Bone marrow (tissue), 2 donors: ENCODE measurements around the gene TAL2.
"Not testable (repeated sequence)": the region's sequence is repeated elsewhere in the genome, so short reads cannot be mapped to it uniquely, and the experiment has no call there.

Source experiments
- DNase-seq, 2 donors: peaks; one replicate each; lab custom pipeline; 2025; lab: John Stamatoyannopoulos, UW

TAL2 gene

DNA sequence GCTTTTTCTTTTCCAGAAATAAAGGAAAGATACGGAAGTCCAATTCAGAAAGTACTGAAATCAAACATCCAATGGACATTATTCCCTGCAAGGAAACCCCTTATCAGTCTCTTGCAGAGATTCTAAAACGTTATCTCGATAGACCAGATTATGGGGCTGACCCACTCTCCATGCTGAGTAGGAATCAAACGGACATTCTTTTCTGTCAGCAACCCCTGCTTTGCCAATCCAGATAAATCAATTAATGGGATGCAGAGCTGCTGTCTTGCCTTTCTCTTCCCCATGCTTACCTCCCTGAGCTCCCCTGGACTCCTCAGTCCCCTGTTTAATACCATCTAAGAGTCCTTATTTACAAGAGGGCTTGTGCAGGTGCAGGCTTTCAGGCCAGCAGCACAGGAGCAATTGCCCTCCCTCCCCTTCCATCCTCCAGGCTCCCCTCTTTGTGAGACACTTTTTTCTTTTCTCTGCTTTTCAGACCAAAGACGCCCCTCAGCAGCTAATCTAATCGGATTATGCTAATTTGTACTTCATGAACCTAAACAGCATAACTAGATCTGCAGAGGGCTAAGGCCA, 14.2 kb downstream of the TAL2 start:
- no peak for DNase-seq

DNA sequence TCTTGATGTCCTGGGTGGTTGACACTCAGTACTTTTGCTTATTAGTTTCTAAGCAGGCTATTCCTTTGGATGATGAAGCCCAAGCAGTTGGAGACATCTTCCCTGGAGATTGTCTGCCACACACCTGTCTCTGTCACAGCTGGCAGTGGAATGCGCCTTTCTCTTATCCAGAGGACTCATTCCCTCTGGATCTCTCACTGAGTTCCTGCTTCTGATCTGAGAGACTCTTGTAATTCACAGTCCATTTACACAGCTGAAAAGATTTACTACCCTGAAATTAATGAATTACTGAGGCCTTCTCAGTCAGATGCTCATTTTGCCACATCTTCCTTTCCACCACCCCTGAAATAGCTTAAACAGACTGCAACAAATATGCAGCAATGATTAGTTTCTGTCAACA, 15.9 kb downstream of the TAL2 start:
- DNase-seq: no peak

DNA sequence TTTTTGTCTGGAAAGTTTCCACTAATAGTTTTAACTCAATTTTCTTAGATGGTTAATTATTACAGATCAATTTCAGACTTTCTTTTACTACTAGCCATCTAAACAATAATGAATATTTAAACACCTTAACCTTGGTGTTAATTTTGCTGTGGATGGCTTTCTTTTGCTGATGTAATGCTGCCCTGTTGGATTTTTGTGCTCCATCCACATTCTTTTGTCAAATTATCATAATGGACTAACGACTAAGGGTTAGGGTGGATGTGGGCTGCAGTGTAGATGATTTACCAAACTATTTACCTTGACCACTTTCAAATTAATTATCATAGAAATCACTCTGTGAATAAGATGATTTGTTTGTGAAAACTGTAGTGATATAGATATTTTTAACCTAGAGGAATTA, 16.5 kb downstream of the TAL2 start:
- DNase-seq: no peak

DNA sequence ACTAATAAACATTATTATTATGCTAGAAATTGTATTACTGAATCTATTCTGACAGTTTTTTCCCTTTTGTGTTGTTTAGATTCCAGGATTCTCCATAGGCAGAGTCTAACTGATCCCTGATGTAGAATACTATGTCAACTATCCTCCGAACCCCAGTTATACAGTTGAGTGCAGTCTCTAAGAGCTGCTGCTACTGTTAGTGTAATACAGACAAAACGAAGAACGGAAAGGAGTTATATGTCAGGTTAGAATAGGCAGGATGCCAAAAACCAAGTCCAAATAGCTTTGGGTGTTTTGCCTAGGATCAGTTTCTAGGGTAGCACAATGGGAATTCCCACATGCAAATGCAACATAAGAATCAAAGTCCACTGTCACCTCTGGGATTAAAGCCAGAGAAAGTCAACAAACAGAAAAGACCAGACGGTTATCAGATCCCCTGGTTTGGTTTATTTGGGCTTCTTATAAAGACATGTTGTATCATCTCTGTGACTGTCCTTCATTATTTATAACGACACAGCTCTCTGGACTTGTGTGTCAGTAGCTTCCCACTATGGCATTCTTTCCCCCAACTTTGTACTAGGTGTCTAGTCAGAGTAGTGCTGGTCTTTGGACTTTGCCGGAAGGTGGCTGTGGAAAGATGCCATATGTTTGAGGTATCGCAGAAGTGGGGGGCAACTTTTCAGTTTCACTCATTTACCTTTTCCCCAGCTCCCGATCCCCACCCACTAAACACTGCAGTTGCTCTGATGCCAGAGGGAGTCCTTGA, 17.2 kb downstream of the TAL2 start:
- no peak for DNase-seq

DNA sequence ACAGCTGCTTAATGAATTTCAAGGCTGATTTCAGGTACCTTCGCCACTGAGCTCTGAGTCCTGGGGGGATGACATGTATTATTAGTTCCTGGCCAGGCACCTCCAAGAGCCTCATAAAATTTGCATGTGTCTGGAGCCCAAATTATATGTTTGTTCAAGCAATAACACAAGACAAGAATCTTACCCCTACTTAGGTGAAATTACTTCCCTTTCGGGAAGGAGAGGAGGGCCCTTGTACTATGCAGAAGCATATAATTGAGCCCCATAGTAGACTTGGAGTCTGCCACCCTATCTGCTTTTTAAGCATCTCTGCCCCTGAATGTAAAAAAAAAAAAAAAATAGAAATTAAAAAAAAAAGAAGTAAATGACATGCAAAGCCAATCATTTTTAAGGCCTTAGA, 19.1 kb downstream of the TAL2 start:
- no peak for DNase-seq

DNA sequence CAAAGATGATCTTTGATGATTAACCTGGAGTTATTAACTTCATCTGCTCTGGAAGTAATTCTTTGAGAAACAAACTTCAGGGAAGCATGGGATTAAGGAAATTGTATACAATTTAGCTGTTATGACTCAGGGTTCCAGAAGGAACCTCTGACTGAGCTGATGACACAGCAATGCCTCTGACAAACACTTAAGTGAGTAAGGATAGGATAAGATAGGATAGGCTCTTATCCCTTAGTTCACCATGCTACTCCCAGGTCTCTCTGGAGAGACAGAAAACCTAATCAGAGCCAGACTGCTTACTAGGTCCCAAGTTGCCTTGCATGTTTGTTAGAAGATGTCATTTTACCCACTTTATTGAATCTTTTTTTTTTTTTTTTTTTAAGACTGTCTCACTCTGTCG, 19.5 kb downstream of the TAL2 start:
- no peak for DNase-seq

DNA sequence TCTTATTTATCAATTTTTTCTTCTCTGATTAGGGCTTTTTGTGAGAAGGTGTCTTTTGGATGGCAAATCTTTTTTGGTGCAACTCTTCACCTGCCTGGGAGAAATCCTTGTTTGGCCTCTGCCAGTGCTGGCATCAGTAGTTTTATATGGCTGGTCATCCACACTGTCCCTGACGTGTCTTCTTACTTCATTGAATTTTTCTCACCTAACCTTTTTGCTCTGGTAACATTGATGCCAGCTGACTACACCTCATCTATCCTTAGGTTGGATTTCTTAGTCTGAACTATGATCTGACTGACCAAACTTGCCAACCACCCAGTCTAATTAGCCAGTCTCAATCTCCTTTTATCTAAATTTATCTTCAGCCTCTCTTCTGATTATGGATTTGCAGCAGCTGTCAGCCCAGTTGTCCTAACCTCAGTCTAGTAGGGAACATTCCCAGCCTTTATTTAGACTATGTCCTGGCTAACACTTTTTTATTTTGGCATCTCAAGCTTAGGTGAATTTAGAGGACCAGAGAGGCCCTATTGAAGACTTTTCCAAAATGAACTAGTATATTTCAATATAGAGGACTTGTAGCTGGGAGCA, 21.5 kb downstream of the TAL2 start:
- DNase-seq: no peak

DNA sequence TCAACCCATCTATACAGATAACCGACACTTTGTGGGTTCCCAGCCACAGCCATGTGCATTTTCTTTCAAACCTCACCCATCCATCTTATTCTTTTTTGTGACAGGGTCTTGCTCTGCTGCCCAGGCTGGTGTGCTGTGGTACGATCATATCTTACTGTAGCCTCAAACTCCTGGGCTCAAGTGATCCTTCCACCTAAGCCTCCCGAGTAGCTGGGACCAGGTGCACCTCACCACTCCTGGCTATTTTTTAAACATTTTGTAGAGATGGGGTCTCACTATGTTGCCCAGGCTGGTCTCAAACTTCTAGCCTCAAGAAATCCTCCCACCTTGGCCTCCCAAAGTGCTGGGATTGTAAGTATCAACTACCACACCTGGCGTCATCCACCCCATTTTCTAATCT, 24.7 kb downstream of the TAL2 start:
- no peak for DNase-seq

DNA sequence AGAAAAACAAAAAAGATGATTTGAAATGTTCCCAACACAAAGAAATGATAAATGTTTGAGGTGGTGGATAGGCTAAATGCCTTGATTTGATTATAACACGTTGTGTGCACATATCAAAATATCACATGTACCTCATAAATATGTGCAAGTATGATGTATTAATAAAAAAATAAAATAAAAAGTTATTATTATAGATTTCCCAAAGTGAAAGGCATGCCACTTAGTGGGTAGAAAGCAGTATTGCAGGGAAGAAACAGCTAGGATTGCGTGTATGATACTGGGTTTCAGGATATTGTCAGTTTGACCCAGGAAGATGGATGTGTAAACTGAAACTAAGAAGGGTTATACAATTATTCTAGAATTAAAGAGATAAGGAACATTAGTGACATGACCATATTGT, 28.5 kb downstream of the TAL2 start:
- DNase-seq: no peak

DNA sequence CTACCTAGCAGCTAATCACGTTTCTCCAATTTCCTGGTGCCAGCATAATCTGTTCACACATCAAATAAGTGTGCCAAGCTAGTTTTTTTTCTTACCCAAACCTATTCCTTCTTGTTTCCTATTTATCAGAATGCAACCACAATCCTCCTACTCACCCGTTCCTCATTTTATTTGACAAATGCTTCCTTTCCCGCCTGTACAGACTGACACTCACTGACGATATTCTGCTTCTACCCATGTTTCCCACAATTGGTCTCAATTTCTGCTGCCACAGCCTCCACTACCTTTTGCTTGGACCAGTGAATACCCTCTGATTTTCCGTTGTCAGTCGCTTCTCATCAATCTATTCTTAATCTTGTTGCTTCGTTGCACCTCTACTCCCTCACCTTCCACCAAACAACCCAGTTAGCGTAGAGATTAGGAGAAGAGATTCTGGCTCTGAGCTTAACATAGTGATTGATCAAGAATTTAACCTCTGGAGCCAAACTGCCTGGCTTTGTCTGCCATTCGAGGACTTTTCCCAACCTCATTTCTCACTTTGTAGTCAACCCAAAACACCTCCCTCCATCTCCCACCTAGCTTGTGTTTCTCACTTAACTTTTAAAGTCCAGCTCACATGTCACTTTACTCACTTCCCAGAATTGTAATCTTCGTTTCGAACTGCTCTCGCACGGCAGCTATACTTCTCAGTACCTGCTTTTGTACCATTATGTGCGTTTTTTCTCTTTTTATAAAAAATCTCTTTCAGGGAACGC, 31.4 kb downstream of the TAL2 start:
- DNase-seq: no peak

DNA sequence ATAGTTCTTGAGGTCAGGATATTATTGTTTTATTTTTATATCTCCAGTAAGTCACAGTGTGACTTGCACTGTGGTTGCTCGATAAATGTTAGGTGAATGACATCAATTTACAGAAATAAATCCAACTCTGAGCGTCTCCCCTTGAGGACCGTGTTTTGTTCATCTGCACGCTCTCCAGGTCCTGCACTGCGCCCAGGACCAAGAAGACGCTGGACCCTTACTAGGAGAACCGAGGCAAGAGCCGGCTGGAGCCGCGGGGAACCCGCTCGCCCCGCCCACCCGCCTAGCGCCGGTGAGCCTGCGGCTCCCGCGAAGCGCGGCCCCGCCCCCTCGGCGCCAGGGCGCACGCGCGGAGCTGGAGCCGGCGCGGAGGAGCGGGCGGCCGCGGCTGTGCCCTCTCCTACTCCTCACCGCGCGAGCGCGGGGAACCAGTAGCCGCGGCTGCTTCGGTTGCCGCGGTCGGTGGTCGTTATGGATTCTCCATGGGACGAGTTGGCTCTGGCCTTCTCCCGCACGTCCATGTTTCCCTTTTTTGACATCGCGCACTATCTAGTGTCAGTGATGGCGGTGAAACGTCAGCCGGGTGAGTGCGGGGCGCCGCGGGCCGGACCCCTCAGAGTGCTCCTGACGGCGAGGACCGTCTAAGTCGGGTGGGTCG, 32.1 kb downstream of the TAL2 start, which contains the start of gene TMEM38B:
TSS of gene TMEM38B (plus strand) at position 352 of the 658 bp plus-strand sequence. CDS start at position 472, 120 bp downstream.
- DNase-seq: peak in 1 of 2 donors; percentile 83

DNA sequence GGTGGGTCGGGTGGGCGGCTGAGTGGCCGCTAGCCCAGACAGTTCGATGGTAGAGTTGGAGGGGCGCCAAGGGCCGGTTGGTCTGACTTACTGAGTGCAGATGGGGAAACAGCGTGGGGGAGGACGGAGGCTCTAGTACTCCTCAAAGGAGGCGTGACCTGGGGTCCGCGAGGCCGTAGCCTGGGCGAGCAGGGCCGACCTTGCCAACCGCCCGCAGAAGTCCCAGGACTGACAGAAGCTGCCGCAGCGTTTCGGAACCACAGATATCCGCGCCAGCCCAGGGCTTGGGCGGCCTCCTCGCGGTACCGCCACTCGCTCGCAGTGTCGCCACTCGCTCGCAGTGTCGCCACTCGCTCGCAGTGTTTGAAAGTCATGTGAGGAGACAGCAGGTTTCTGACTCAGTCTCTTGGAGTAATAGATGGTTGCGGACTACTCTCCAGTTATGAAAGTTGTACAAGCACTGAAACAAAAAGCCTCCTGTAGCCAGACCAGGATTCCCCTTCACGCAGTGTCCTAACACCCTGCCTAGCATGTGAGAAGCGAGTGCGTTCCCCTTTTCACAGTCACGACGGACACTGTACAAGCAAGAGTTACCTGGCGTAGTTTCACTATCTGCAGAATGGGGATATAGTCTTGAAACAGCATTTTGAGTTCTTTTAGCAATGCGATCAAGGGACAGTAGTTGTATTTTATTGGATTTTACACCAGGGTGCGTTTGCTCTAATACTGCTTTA, 32.8 kb downstream of the TAL2 start:
- DNase-seq: peak; percentile 15 to 83

DNA sequence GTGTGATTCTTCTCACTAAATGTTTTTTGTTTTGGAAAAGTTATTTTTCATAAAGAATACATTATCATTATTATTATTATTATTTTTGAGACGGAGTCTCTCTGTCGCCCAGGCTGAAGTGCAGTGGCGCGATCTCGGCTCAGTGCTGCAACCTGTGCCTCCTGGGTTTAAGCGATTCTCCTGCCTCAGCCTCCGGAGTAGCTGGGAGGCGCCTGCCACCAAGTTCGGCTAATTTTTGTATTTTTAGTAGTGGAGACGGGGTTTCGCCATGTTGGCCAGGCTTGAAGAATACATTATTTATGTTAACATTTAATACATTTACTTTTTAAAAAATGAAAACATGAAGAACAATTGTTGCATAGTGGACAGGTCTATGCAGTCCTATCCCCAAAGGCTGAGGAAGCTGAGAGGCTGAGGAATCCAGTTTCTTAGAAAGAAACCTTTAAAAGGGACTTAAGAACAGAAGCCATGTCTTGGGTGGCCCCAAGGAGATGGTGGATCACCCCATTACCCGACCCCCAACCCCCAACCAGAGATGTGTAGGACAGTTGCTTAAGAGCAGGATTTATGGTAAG, 34.0 kb downstream of the TAL2 start:
- no peak for DNase-seq

DNA sequence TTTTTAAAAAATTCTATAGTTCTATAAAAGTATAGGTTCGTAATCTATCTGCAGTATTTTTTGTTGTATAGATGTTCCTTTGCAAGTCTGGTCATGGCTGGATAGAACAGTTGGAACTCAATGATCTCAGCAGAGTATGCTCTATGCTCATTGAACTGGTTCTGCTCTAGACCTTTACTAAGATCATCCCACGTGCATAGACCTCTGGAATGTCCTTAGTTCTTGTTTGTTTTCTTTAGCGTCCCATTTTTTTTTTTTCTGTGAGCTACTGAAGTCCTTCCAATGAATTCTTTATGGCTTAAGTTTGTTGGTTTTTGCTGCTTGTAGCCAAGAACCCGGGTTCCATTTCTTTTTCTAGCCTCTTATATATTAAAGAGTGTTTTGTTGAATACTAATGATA, 35.6 kb downstream of the TAL2 start:
- no peak for DNase-seq

DNA sequence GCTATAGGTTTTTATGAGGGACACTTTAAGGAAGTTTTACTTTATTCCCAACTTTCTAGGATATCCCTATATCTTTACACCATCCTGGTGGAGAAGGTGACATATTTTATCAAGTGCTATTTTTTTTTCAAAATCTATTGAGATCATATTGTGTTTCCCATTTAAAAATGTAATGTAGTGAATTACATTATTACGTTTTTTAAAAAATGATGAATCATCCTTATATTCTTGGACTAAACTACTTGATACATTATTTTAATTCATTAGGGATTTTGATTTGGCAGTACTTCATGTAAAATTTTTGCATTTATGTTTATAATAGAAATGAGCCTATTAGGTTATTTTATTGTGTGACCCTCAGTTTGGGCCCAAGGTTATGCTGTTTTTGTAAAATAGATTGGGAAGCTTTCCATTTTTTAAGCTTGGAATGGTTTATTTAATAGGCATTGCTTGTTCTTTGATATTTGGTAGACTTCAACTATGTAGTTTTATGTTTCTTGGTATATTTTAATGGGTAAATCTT, 36.2 kb downstream of the TAL2 start:
- DNase-seq: no peak

DNA sequence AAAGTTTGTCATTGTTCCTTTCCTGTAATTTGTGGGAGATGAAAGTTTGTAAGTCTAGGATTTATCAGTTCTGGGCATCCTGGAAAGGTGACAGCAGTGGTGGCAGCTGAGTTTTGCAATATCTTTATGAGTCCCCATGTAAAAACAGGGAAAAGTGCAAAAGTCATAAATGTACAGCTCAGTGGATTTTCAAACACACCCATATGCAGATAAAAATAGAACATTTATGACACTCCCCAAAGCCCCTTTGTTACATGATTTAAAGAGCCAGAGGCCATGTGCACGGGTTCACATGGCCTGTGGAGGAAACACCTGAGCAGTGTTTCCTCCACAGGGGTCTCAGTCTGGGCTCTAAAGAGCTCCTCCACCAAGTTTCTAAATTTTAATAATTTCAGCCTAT, 38.4 kb downstream of the TAL2 start:
- no peak for DNase-seq

DNA sequence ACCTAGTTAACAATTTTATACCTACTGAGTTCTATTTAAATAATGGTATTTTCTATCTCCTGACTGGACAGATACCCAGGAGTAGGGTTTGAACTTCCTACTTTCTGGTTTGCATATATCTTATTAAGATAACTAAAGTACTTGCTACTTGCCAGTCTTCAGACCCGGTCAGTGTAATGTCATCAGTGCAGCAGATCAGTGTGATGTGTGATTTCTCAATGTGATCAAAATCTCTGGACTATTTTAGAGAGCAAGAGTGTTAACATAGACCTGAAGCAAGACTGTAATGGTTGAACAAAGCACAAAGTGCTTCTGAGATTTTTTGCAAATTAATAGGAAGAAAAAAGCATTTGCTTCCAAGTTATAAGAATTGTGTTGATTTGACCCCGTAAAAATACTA, 38.9 kb downstream of the TAL2 start:
- no peak for DNase-seq

DNA sequence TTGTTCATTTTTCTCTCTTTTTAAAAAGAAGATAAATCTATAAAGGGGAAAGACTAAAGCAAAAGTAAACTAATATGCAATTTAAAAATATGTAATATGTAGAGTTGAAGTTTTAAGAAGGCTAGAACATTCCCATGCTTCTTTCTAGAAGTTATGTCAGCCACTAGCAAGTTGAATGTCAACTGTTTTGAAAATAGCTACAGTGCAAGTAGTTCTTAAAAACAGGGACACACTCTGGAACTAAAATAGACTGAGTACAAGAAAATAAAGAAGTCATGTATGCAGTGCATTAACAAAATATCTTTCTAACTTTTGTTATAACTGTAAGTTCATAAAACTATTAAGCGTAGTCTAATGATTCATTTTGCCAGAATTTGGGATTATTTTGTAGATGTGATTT, 40.0 kb downstream of the TAL2 start:
- DNase-seq: no peak

DNA sequence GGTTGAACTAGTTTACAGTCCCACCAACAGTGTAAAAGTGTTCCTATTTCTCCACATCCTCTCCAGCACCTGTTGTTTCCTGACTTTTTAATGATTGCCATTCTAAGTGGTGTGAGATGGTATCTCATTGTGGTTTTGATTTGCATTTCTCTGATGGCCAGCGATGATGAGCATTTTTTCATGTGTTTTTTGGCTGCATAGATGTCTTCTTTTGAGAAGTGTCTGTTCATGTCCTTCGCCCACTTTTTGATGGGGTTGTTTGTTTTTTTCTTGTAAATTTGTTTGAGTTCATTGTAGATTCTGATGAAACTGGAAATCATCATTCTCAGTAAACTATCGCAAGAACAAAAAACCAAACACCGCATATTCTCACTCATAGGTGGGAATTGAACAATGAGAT, 41.4 kb downstream of the TAL2 start:
- DNase-seq: not testable (repeated sequence)

DNA sequence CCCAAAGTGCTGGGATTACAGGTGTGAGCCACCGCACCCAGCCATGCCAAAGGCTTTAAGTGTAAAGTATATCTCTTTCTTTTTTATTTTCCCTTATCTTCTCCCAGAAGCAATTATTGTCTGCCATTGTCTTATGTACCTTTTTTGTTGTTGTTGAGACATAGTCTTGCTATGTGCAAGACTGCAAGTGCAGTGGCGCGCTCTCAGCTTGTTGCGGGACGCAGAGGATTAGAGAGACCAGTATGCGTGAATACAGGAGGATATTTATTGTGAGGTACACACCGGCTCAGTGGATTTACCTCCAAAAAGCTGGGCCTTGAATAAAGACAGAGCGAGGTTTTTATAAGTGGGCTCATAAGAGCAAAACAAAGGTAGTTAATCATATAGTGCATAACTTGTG, 43.9 kb downstream of the TAL2 start:
- DNase-seq: no peak

DNA sequence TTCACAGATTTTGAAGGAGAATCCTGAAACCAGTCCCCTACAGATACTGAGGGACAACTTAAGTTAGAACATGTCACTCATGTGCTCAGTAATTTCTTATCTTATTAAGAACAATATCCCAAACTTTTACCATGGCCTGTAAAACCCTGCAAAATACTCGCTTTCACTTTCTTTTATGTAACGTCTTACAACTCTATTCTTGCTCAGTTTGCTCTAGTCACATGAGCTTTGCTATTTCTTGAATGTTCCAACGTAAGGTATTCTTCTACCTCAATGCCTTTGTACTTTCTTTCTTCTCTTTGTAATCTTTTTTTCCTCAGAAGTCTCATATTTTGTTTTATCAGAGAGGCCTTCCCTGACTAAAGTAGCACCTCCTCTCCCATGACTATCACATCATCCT, 46.1 kb downstream of the TAL2 start:
- DNase-seq: peak in 1 of 2 donors; percentile 13
